Measurements from ENCODE around the gene CCDC181.
A peak's percentile ranks its signal among the peaks of the same experiment; 100 is the strongest.

The CCDC181 gene

DNA sequence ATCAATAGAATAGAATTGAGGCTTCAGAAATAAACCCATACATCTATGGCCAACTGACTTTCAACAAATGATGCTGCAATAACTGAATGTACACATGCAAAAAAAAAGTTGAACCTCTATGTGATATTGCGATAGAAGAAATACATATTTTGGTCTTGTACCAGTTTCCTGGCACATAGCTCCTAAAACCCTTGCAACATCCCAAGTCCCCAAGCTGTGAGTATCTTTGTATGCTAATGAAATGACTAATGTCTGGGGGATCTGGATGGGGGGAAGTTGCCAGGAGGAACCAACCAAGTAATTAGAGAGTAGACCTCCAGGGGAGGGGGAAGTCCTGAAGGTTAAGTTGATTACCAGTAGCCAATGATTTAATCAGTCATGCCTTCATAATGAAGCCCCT, 34.9 kb downstream of the CCDC181 start:
- peak; percentile 10 for DNase-seq

DNA sequence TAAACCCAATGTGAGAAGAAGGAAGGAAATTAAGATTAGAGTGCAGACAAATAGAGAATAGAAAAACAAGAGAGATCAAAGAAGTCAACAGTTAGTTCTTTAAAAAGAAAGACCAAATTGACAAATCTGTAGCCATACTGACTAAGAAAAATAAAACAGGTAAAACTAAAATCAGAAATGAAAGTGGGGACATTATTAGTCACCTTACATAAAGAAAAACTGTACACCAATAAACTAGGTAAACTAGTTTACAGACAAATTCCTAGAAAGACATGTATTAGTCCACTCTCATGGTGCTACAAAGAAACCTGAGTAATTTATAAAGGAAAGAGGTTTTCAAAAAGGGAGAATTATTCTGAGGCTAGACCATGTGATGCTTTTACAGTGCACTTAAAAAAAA, 37.0 kb downstream of the CCDC181 start:
- DNase-seq, result no peak

DNA sequence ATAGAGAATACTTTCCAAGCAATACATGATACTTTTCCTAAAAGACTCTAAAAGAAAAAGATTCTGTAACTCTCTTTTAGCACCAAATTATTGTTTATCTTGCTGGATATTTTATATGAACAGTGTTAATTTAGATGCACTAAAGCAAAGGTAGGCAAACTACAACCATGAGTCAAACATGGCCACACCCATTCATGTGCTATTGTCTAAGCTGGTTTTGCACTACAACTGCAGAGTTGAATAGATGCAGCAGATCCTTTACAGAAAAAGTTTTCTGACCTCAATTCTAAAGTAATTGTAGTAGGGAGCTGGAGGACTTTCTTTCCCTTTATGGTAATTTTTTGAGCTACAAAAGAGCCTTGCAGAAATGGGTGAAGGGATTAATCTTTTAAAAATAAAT, 39.9 kb downstream of the CCDC181 start:
- DNase-seq, result no peak

DNA sequence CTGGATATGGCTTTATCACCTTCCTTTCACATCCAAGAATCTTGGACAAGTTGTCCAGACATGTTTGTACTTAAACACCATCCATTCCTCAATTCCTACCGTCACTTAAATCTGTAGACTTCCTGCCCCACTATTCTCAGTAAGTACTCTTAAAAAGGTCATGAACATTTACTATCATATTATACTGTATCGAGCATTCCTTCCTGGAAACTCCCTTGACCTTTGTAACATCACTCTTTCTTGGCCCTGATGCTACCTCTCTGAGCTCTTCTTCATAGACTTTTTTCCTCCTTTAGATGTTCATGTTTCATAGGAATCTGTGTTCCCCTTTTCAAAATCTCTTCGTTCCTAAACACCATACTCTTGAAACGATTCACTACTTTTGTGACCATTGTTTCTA, 43.8 kb downstream of the CCDC181 start:
- DNase-seq, result no peak

DNA sequence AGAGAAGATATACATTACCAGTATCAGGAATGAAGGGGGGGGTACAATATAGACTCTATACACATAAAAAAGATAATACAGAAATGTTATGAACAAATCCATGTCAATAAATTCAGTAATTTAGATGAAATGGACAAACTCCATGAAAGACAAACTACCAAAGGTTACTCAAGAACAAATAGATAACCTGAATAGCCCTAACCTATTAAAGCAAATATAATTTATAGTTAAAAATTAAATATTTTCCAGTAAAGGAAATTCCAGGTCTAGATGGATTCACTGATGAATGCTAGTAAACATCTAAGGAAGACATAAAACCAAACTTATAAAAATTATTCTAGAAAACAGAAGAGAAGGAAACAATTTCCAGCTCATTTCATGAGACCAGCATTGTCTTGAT, 46.1 kb downstream of the CCDC181 start:
- no peak for DNase-seq

DNA sequence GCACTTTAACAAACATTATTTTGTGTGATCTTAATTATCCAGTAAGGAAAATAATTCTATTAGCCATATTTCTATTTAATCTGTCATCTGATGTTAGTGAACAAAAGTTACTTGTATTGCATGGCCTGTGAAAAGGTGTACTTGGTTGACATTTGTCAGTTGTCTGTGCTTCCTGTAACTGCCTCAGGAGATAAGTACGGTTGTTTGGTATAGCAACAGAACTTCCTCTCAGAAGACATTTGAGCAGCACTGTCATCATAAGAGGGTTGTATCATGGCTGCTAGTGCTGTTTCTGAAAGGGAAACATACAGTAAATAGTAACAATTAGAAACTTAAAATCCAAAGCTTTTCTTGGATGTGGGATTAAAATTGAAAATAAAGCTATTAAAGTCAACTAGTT, 55.9 kb downstream of the CCDC181 start:
- no peak for DNase-seq

DNA sequence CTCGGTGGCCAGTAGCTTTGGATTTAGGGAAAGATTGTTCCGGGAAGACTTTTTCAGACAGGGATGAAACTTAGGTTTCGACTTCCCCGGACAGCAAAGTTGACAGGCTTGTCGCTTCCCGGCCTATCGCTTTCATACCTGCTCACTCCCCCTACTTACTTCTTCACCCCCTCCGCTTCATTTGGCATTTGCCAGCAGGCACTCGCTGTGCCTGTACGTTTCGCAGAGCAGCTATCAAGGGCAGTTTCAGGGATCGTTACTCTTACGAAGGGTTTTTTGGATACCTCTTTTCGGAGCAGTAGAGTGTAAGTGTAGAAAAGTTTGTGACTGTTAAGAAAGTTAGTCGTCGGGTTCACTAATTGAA, 58.9 kb downstream of the CCDC181 start:
- DNase-seq, result no peak

DNA sequence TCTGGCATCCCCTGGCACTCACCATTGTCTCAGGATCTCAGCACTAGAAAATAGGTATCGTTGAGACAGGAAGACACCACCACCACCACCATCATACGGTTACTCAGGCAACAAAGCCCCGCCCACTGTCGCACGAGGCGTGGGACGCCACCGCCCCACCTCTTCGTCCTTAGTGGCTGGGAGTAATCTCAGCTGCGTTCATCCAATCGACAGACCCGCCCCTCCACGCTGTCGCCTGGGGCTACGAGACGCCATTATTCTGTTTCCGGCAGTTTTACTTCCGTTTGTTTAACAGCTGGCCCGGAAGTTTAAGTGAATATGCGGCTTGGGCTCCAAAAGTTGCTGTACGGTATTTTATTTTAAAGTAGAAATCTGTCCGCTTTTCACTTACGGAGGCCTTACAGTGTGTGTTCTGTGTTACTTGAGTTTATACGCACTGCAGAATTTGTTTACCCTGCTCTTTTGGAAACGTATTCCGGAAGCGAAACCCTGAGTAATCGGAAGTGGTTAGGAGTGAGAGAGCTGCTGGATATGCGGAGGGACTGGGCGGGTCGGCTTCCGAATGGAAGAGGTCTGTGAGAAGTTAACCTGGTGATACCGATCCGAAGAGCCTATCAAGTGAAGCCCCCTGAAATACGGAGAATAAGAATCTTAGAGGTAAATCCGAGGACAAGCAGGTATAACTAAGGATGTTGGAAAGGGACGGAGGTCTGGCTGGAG, 59.4 kb downstream of the CCDC181 start, which contains the start of the genes BLZF1 and NME7:
BLZF1 (plus strand) TSS at position 510 of the 720 bp plus-strand sequence. CDS start 1,328 bp downstream, outside the sequence.
NME7 (minus strand) TSS at position 112 of the 720 bp plus-strand sequence; CDS start at position 25, 87 bp downstream.
- DNase-seq, result peak; percentile 96

DNA sequence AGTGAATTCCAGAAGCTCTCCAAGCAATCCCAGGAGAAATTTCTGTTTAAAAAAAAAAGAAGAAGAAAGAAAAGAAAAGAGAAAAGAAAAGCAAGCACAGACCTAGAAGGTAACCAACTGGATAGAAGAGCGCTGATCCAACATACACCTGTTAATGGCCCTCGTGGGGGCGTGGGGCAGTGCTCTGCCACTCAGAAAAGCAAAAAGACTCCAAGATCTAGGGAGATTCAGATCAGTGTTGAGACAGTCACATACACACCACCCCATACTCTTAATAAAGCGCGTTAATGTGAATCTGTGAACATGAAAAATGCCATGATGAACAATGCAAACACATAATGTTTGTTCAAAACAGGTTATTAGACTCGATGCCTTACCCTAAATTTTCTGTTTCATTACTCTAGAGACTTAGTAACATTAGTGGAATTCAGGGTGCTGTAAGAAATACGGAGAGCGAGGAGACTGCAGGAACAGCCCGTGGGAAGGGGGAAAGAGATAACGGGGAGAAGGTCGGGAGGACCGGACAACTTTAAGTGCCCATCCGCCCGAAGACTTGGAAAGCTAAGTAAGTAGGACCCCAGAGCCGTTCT, 60.1 kb downstream of the CCDC181 start:
- no peak for DNase-seq

DNA sequence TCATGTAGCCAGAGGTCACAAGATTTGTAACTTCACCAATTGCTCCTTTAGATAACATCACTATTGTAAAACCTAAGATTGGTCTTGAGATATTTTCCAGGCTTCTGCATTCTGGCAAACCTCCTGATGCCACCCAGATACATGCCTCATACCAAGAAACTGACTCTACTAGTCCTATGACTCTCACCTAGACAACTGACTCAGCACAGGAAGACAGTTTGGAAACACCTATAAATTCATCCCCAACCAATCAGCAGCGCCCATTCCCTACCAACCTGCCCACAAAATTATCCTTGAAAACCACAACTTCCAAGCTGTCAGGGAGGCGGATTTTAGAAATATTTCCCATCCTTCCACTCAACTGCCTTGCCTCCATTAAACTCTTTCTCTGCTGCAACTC, 62.3 kb downstream of the CCDC181 start:
- peak; percentile 10 for DNase-seq

DNA sequence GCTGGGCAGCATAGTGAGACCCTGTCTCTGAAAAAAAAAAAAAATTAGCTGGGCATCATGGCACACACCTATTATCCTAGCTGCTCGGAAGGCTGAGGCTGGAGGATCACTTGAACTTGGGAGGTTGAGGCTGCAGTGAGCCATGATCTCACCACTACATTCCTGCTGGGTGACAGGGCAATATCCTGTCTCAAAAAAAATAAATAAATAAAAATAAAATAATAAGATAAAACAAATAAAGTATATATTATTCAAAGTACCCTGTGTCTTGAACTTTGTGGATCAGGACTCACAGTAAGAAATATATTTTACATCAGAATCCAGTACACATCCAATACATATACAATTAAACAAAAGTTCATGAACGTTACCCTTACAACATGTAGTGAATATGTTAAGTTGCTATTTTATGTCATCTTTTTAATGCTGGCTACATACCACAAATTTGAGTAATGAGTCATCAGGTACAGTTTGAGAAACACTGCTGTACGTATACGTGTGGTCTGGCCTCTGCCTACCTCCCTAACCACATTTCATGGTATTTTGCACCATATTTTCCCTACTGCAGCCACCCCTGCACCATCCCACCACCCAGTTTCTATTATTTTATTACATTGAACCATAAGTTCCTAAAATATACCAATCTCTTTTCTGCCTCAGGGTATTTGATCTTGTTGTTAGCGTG, 64.1 kb downstream of the CCDC181 start:
- DNase-seq, result peak; percentile 94

DNA sequence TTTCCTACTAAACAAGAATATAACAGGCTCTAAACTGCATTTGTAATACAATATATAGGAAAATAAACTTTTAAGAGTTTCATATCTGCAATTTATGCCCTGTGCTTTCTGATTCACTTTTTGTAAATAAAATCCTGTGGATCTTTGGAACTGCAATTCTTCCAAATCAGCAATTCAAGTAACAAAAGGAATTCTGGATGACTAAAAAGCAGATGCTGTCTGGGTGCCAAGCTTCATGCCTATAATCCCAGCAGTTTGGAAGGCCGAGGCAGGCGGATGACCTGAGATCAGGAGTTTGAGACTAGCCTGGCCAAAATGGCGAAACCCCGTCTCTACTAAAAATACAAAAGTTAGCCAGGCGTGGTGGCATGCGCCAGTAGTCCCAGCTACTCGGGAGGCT, 66.0 kb downstream of the CCDC181 start:
- DNase-seq, result peak; percentile 42

DNA sequence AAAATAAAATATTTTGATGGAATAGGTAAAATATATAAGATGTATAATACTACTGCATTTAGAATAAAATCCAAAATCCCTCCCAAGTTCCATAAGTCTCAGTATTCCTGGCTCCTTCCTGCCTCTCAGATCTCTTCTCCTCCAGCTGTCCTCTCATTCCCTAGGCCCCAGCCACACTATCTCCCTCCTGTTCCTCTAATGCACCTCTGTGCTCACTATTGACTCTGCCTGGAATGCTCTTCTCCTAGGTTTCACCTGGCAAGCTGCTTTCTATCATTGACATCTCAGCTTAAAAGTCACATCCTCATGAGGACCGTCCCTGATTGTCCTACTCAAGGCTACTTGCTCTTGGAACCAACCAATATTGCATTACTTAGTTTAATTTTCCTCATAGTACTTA, 66.9 kb downstream of the CCDC181 start:
- no peak for DNase-seq

DNA sequence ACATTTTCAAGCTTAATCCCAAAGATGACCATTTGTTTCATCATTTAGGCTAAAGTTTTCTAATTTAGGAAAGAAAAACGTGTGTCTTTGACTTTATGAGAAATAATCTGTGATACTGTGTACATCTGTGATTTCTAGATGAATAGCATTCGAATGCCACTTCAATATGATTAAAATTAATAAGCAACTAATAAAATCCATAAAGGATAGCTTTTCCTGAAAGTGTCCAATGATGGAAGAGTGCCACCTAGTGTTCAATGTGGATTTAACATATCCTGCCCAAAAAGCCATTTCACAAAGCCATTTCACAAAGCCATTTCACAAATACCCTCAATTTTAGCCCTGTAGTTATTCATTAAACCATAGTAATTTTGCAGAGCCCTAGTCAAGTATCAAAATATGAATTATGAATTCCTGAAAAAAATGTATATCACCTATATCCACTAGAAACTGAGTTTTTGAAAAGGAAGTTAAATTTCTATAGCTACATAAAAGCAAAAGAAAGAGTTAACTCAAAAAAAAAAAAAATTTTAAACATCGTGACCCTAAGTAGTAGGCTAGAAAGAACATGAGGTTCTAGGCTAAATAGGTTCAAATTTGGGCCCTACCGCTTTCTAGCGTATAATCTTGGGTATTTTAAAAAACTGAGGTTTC, 78.8 kb downstream of the CCDC181 start:
- DNase-seq, result peak; percentile 46

DNA sequence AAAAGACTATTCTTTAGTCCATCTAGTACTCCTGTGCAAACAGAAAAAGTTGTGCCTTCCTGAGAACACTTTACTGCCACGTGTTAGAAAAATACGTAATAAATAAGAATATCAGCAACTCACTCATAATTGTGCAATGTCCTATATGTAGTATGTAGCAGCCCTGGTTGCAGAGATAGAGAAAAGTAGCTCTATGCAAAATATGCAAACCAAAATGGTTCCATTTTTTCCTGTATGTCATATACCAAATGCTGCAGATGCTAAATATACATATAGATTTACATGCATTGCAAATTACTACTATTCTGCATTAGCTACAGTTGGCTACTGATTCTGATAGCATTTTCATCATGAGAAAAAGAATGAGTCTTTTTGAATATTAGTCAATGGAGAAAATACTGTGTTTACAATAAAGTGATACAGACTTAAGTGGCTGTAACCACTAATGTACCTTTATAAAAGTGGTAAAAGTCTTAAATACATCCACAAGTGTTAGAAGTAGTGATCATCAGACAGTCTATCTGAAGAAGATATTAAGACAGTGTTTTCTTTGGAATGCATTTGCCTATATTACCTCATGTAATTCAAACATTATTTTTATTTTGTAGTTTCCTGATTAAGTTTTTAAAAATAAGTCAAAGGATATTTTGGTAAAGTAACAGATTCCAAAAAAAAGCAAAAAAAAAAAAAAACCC, 79.4 kb downstream of the CCDC181 start:
- no peak for DNase-seq

DNA sequence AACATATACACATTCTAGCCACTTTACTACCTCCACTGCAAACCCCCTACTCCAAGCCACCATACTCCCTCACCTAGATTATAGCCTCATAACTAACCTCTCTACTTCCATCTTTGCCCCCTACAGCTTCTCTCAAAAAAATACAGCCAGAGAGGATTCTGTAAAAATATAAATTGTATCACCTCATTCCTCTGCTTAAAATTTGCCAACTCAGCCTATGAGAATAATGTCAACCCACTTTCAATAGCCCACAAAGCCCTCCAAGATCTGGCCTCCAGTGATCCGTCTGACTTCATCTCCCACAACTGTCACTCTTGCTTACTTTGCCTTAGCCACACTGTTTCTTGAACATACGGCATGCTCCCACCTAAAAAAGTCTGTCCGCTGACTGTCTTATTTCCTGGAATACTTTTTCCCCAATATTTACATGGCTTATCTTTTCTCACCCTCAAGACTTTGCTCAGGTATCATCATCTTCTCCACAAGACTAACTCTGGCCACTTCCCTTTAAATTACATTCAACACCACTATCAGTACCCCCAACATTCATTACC, 81.2 kb downstream of the CCDC181 start:
- DNase-seq, result no peak

DNA sequence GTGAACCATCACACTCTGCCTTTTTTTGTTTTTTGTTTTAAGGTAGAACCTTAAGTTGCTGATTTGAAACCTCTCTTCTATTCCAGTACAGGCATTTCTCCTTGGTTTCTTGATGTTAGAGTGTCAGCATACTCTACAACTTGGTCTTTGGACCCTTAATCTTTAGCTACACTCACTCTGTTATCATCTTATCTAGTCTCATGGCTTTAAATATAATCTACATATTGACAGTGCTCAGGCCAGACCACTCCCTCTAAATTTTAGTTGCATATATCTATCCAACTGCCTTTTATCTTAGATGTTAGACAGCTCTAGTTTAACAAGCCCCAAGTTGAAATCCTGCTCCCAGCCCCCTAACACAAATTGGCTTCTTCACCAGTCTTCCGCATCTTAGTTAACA, 81.8 kb downstream of the CCDC181 start:
- no peak for DNase-seq
